H1 (cell line): Measurements from ENCODE around the gene CDC123. TPM values are rescaled to one million over a fixed set of nuclear protein-coding genes. Genes with fewer than 3 reads are reported as not detected.

Experiments
- CTCF ChIA-PET: fragments of 300-600 bp; sonication (Branson Sonifier 250); formaldehyde crosslinking; loops from one replicate; lab custom pipeline; 2021; ENCODE audit not compliant: partially characterized antibody; lab: Charles Lee
- POLR2A ChIA-PET: fragments of 300-600 bp; sonication (Branson Sonifier 250); formaldehyde crosslinking; loops from one replicate; lab custom pipeline; 2021; ENCODE audit warnings: inconsistent platforms; ENCODE audit not compliant: partially characterized antibody; lab: Charles Lee
- DNase-seq, 2 experiments: peaks; one replicate each; pipeline versions ENCODE4 v3.0.0 to v3.0.0-alpha.2; 2010 to 2022; ENCODE audit warnings: low spot score in 2 of 2, low read depth in 1 of 2, mixed read lengths in 1 of 2
- FAIRE-seq: peaks from 2 replicates; lab custom pipeline; 2011; peaks lifted over from hg19 to GRCh38; lab: Jason Lieb, UNC
- H2AFZ ChIP-seq: 2 replicates; pipeline ENCODE4 v1.8.1; 2012; ENCODE audit warnings: low read length, inconsistent platforms
- H2AK5ac ChIP-seq: 2 replicates; pipeline ENCODE4 v1.6.1; 2013; ENCODE audit warnings: low read depth, low read length
- H2BK120ac ChIP-seq: replicated peaks from 2 replicates; pipeline ENCODE3; 2013; ENCODE audit warnings: low read depth, low read length, inconsistent platforms
- H2BK12ac ChIP-seq: 2 replicates; pipeline ENCODE4 v1.6.1; 2013; ENCODE audit warnings: low read depth, low read length
- H2BK15ac ChIP-seq: 2 replicates; pipeline ENCODE4 v1.6.1; 2013; ENCODE audit warnings: low read length
- H2BK20ac ChIP-seq: 2 replicates; pipeline ENCODE4 v1.6.1; 2013; ENCODE audit warnings: low read length
- H2BK5ac ChIP-seq: 2 replicates; pipeline ENCODE4 v1.6.1; 2013; ENCODE audit warnings: low read depth, low read length
- H3K14ac ChIP-seq: 2 replicates; pipeline ENCODE4 v1.6.1; 2013; ENCODE audit warnings: inconsistent platforms; ENCODE audit not compliant: insufficient read length
- H3K18ac ChIP-seq: 2 replicates; pipeline ENCODE4 v1.6.1; 2013; ENCODE audit warnings: low read length; ENCODE audit errors: extremely low read depth
- H3K23ac ChIP-seq: 2 replicates; pipeline ENCODE4 v1.6.1; 2013; ENCODE audit warnings: inconsistent platforms; ENCODE audit not compliant: insufficient read length
- H3K23me2 ChIP-seq: 2 replicates; pipeline ENCODE4 v1.6.1; 2013; ENCODE audit warnings: low read depth, low read length
- H3K27ac ChIP-seq: 2 replicates; pipeline ENCODE4 v1.6.1; 2011; ENCODE audit warnings: low read depth, low read length, inconsistent platforms
- H3K27me3 ChIP-seq, 4 experiments: replicated peaks in 1 of 4; 1 replicate in 1 of 4; 2 replicates in 3 of 4; pipeline versions ENCODE4 v1.6.1 to v1.8.1; 2011 to 2013; ENCODE audit warnings: low read length in 3 of 4, mild to moderate bottlenecking in 3 of 4, inconsistent platforms in 2 of 4, mixed read lengths in 2 of 4, moderate library complexity in 1 of 4; ENCODE audit not compliant: control insufficient read depth in 3 of 4, insufficient read depth in 3 of 4; ENCODE audit errors: extremely low read depth in 1 of 4
- H3K36me3 ChIP-seq, 4 experiments: 2 replicates each; pipeline versions ENCODE4 v1.6.1 to v1.8.1; 2011 to 2013; ENCODE audit warnings: mild to moderate bottlenecking in 4 of 4, low read length in 3 of 4, moderate library complexity in 2 of 4, control low read depth in 1 of 4, inconsistent platforms in 1 of 4; ENCODE audit not compliant: insufficient read depth in 4 of 4, control insufficient read depth in 2 of 4
- H3K4ac ChIP-seq: replicated peaks from 2 replicates; pipeline ENCODE3; 2013; ENCODE audit warnings: low read length, low read depth, mixed read lengths, inconsistent platforms; ENCODE audit not compliant: insufficient read length
- H3K4me1 ChIP-seq, 4 experiments: replicated peaks in 1 of 4; 1 replicate in 1 of 4; 2 replicates in 3 of 4; pipeline versions ENCODE4 v1.6.1 to v1.8.1; 2011 to 2013; ENCODE audit warnings: low read length in 3 of 4, inconsistent platforms in 2 of 4, mixed read lengths in 1 of 4; ENCODE audit not compliant: insufficient read depth in 4 of 4, control insufficient read depth in 3 of 4
- H3K4me2 ChIP-seq, 2 experiments: 2 replicates each; pipeline versions ENCODE4 v1.6.1 to v1.8.1; 2011 to 2013; ENCODE audit warnings: low read depth in 2 of 2, low read length in 2 of 2, control low read depth in 1 of 2, inconsistent platforms in 1 of 2, mild to moderate bottlenecking in 1 of 2; ENCODE audit not compliant: insufficient read depth in 1 of 2
- H3K4me3 ChIP-seq, 4 experiments: fragments of 200-600, 300-600 bp in 1 of 4; sonication (generic), shearing (Covaris generic), sonication (Bioruptor Twin) in 1 of 4; 2 replicates each; pipeline versions ENCODE4 v1.5.1 to v1.8.1; 2011 to 2016; ENCODE audit warnings: low read length in 4 of 4, low read depth in 3 of 4, control low read depth in 2 of 4, inconsistent platforms in 2 of 4, mild to moderate bottlenecking in 2 of 4, mixed read lengths in 1 of 4, moderate library complexity in 1 of 4; ENCODE audit not compliant: insufficient read depth in 2 of 4; ENCODE audit errors: extremely low read depth in 1 of 4
- H3K56ac ChIP-seq: replicated peaks from 2 replicates; pipeline ENCODE3; 2013; ENCODE audit warnings: low read depth, mild to moderate bottlenecking, mixed read lengths, low read length, inconsistent platforms; ENCODE audit not compliant: insufficient read length
- H3K79me1 ChIP-seq: 2 replicates; pipeline ENCODE4 v1.6.1; 2013; ENCODE audit warnings: low read depth, low read length, control low read depth
- H3K79me2 ChIP-seq, 2 experiments: 2 replicates each; pipeline versions ENCODE4 v1.6.1 to v1.8.1; 2012 to 2013; ENCODE audit warnings: low read length in 2 of 2, mild to moderate bottlenecking in 2 of 2, inconsistent platforms in 1 of 2; ENCODE audit not compliant: insufficient read depth in 2 of 2, control insufficient read depth in 1 of 2
- H3K9ac ChIP-seq, 4 experiments: replicated peaks in 1 of 4; 1 replicate in 1 of 4; 2 replicates in 3 of 4; pipeline versions ENCODE4 v1.6.1 to v1.8.1; 2011 to 2013; ENCODE audit warnings: low read depth in 3 of 4, low read length in 3 of 4, control low read depth in 2 of 4, mild to moderate bottlenecking in 2 of 4, moderate library complexity in 2 of 4, inconsistent platforms in 1 of 4; ENCODE audit errors: extremely low read depth in 1 of 4
- H3K9me3 ChIP-seq, 2 experiments: 2 replicates each; pipeline versions ENCODE4 v1.6.1 to v1.8.1; 2012 to 2013; ENCODE audit warnings: mild to moderate bottlenecking in 2 of 2, moderate library complexity in 2 of 2, control low read depth in 1 of 2, inconsistent platforms in 1 of 2, low read depth in 1 of 2, low read length in 1 of 2, mixed read lengths in 1 of 2; ENCODE audit not compliant: insufficient read depth in 2 of 2
- H4K20me1 ChIP-seq, 2 experiments: replicated peaks in 1 of 2; 2 replicates each; pipeline versions ENCODE3 to v1.8.1; 2011 to 2013; ENCODE audit warnings: inconsistent platforms in 2 of 2, low read length in 2 of 2, mild to moderate bottlenecking in 1 of 2; ENCODE audit not compliant: insufficient read depth in 2 of 2, control insufficient read depth in 1 of 2
- H4K5ac ChIP-seq: 2 replicates; pipeline ENCODE4 v1.6.1; 2013; ENCODE audit warnings: low read length, low read depth, mixed read lengths, inconsistent platforms; ENCODE audit not compliant: insufficient read length
- H4K8ac ChIP-seq: 2 replicates; pipeline ENCODE4 v1.8.0; 2013; ENCODE audit warnings: mild to moderate bottlenecking, moderate library complexity, low read length, inconsistent platforms; ENCODE audit not compliant: insufficient read depth; ENCODE audit errors: extremely low read depth
- H4K91ac ChIP-seq: replicated peaks from 2 replicates; pipeline ENCODE3; 2013; ENCODE audit warnings: low read length, mixed read lengths, inconsistent platforms; ENCODE audit not compliant: insufficient read length
- CTBP2 ChIP-seq: IDR thresholded peaks from 2 replicates; pipeline ENCODE4 v1.7.0; 2011; ENCODE audit warnings: borderline replicate concordance, mild to moderate bottlenecking, moderate library complexity, mixed read lengths, low read length; ENCODE audit not compliant: insufficient read depth, insufficient read length
- E2F6 ChIP-seq: IDR thresholded peaks from 2 replicates; pipeline ENCODE4 v1.6.1; 2012; ENCODE audit warnings: inconsistent platforms
- HDAC6 ChIP-seq: IDR thresholded peaks from one replicate; pipeline ENCODE4 v1.7.1; 2012; ENCODE audit warnings: low read depth, mild to moderate bottlenecking, inconsistent platforms, low read length, moderate library complexity
- JUN ChIP-seq: IDR thresholded peaks from 2 replicates; pipeline ENCODE4 v1.6.1; 2011; ENCODE audit warnings: low read depth, mild to moderate bottlenecking, improper control_type of control experiment, low read length
- WGBS, 2 experiments: shearing (Covaris generic) in 1 of 2; methylation state at CpG; one replicate each; pipeline versions ENCODE4 v1.1.6 to v1.1.7; 2013 to 2015; ENCODE audit warnings: low lambda C conversion rate in 2 of 2, mixed read lengths in 2 of 2, inconsistent platforms in 1 of 2, low coverage in 1 of 2, missing lambda C conversion rate in 1 of 2; ENCODE audit not compliant: insufficient replicate concordance in 2 of 2, insufficient coverage in 1 of 2, insufficient read length in 1 of 2; ENCODE audit errors: extremely low coverage in 1 of 2, missing lambda C conversion rate in 1 of 2; 5-methylcytosine and 5-hydroxymethylcytosine counted together
- polyA plus RNA-seq, 7 experiments: library from polyadenylated mRNA; depleted of rRNA in 3 of 7; stranded (reverse) in 5 of 7; unstranded in 2 of 7; fragments of >200 nt in 5 of 7; fragments of 200-250 nt in 2 of 7; gene quantifications; 1 replicate in 5 of 7; 2 replicates in 1 of 7; 4 replicates in 1 of 7; pipeline versions ENCODE4 v1.2.1 to v1.2.3, GENCODE V29; 2011 to 2013; ENCODE audit warnings: missing spikeins in 2 of 7, mixed read lengths in 2 of 7
- total RNA-seq: library from RNA; stranded (reverse); fragmentation: NEBNext Ultra II Directional; extraction: Animal tissue kit (Norgen Biotek cat#: 25700); gene quantifications from 2 replicates; pipeline ENCODE4 v1.2.1, GENCODE V29; 2021

CDC123 gene
- total and polyA plus RNA-seq, 2 of the 8 experiments (the other 6 are each of a cell fraction or from before 2014, with no cell fraction given): 115 to 202 TPM

GRCh38 chr10:12271210-12271540, 75.2 kb downstream of the CDC123 start:
- no peak overlapping the region for H3K4me2 ChIP-seq
- DNase-seq: no peak
- TF ChIP-seq HDAC6 (no peak), CTBP2 (no peak), E2F6 (no peak), JUN (no peak)

More at GRCh38 chr10:12271210-12271540, 75.2 kb downstream of the CDC123 start:
- H2BK20ac ChIP-seq: no peak overlapping the region
- CTCF ChIA-PET: interaction anchor here (0.7 to 1.2 kb wide), 2 partner anchors 59 to 386 kb away, joined by 3 read pairs; no protein-coding TSS in a partner anchor
- H3K23ac ChIP-seq: no peak overlapping the region
- H2BK120ac ChIP-seq: no peak overlapping the region
- H2BK12ac ChIP-seq: no peak overlapping the region
- H3K36me3 ChIP-seq: no peaks in the 10 kb centered on the region
- H4K8ac ChIP-seq: no peak overlapping the region
- no peaks in the 10 kb centered on the region for H3K9me3 ChIP-seq
- no peaks in the 10 kb centered on the region for H3K23me2 ChIP-seq
- no peak overlapping the region for H2BK15ac ChIP-seq
- H3K79me1 ChIP-seq: no peaks in the 10 kb centered on the region
- no peak overlapping the region for H3K18ac ChIP-seq
- 87% methylated on average over 8 of the region's 8 CpGs; no CpG with 5 or more reads in 1 of the 2 experiments for WGBS, 2 experiments
- H3K4me3 ChIP-seq: no peak overlapping the region
- no peak overlapping the region for H3K4ac ChIP-seq
- no peak for FAIRE-seq
- POLR2A ChIA-PET: no interaction called here
- H4K20me1 ChIP-seq: no peaks in the 10 kb centered on the region
- no peak overlapping the region for H2BK5ac ChIP-seq
- no peaks in the 10 kb centered on the region for H3K79me2 ChIP-seq
- H2AK5ac ChIP-seq: no peak overlapping the region
- no peak overlapping the region for H3K56ac ChIP-seq
- H4K91ac ChIP-seq: no peak overlapping the region
- H4K5ac ChIP-seq: no peak overlapping the region
- no peaks in the 10 kb centered on the region for H3K27me3 ChIP-seq
- no peak overlapping the region for H3K27ac ChIP-seq
- no peak overlapping the region for H3K9ac ChIP-seq
- H3K14ac ChIP-seq: no peak overlapping the region
- no peaks in the 10 kb centered on the region for H3K4me1 ChIP-seq
- H2AFZ ChIP-seq: no peak overlapping the region
